HepG2 (cell line): ENCODE results near the gene PCSK2. TPM values are rescaled to one million over a fixed set of nuclear protein-coding genes. Genes with fewer than 3 reads are reported as not detected.
A peak's percentile ranks its signal among the peaks of the same experiment; 100 is the strongest.

Experiments
- ATAC-seq: fragments of 200-7000 bp; cut with Tn5 transposase; 3 replicates; pipeline ENCODE4 v1.9.1; 2020; ENCODE audit warnings: mild to moderate bottlenecking, moderate library complexity
- BruUV-seq: library from RNA; stranded (reverse); fragments of 400-500 nt; replicated peaks from 2 replicates; lab custom pipeline; 2021; lab: Mats Ljungman, UMichigan
- CTCF ChIA-PET: fragments of 300-600 bp; formaldehyde crosslinking; extraction: SDS; loops from one replicate; lab custom pipeline; 2021; ENCODE audit warnings: low total read pairs, inconsistent platforms, low intra/inter-chr PET ratio; lab: Yijun Ruan, JAX
- POLR2A ChIA-PET: fragments of 350-600 bp; sonication (Branson Sonifier 250); formaldehyde crosslinking; loops from one replicate; lab custom pipeline; 2020; ENCODE audit warnings: antibody characterized with exemption, inconsistent platforms; lab: Yijun Ruan, JAX
- DNase-seq: peaks from one replicate; pipeline ENCODE4 v3.0.0-alpha.2; 2015; ENCODE audit warnings: low spot score
- FAIRE-seq: peaks from 3 replicates; lab custom pipeline; 2011; peaks lifted over from hg19 to GRCh38; lab: Jason Lieb, UNC
- H2AFZ ChIP-seq: one replicate; pipeline ENCODE4 v1.6.1; 2011; ENCODE audit warnings: low read length, inconsistent platforms
- H3K27ac ChIP-seq: fragments of 300-600 bp; 3 replicates; pipeline ENCODE4 v1.8.0; 2011; ENCODE audit warnings: mixed run types, mild to moderate bottlenecking, mixed read lengths, low read length, inconsistent platforms; ENCODE audit not compliant: insufficient read depth; ENCODE audit errors: extremely low read length
- H3K27me3 ChIP-seq, 2 experiments: fragments of 200-600 bp in 1 of 2; 2 replicates in 1 of 2; 3 replicates in 1 of 2; pipeline versions ENCODE4 v1.6.0 to v1.8.0; 2011; ENCODE audit warnings: low read length in 2 of 2, mild to moderate bottlenecking in 2 of 2, moderate library complexity in 2 of 2, inconsistent platforms in 1 of 2; ENCODE audit not compliant: insufficient read depth in 2 of 2, control insufficient read depth in 1 of 2
- H3K36me3 ChIP-seq, 2 experiments: fragments of 200-600 bp in 1 of 2; replicated peaks in 1 of 2; 2 replicates in 1 of 2; 3 replicates in 1 of 2; pipeline versions ENCODE4 v1.5.1 to v1.8.0; 2011; ENCODE audit warnings: low read length in 2 of 2, inconsistent platforms in 1 of 2; ENCODE audit not compliant: insufficient read depth in 2 of 2, control insufficient read depth in 1 of 2
- H3K4me1 ChIP-seq: 2 replicates; pipeline ENCODE4 v1.5.1; 2012; ENCODE audit warnings: low read length, inconsistent platforms; ENCODE audit not compliant: insufficient read depth
- H3K4me2 ChIP-seq: 2 replicates; pipeline ENCODE4 v1.6.0; 2011; ENCODE audit warnings: low read depth, low read length, inconsistent platforms
- H3K4me3 ChIP-seq, 3 experiments: fragments of 200-600 bp in 1 of 3; sonication (generic), shearing (Covaris generic) in 1 of 3; replicated peaks in 1 of 3; 2 replicates each; pipeline ENCODE4 v1.5.1; 2011 to 2016; ENCODE audit warnings: low read length in 3 of 3, inconsistent platforms in 2 of 3, low read depth in 2 of 3, mild to moderate bottlenecking in 2 of 3, control low read depth in 1 of 3, mixed read lengths in 1 of 3; ENCODE audit not compliant: insufficient read depth in 1 of 3
- H3K79me2 ChIP-seq: one replicate; pipeline ENCODE4 v1.6.1; 2011; ENCODE audit warnings: low read length, inconsistent platforms; ENCODE audit not compliant: insufficient read depth
- H3K9ac ChIP-seq: 2 replicates; pipeline ENCODE4 v1.6.0; 2011; ENCODE audit warnings: mild to moderate bottlenecking, low read depth, low read length, inconsistent platforms; ENCODE audit not compliant: insufficient read depth
- H3K9me3 ChIP-seq: 2 replicates; pipeline ENCODE4 v1.5.1; 2012; ENCODE audit warnings: mild to moderate bottlenecking, low read length
- H4K20me1 ChIP-seq: 2 replicates; pipeline ENCODE4 v1.6.0; 2011; ENCODE audit warnings: inconsistent platforms, mild to moderate bottlenecking, low read length, moderate library complexity; ENCODE audit not compliant: insufficient read depth
- ATF7 ChIP-seq, 2 experiments: fragments of 450-650 bp in 1 of 2; sonication (generic) in 1 of 2; formaldehyde crosslinking in 1 of 2; IDR thresholded peaks; 2 replicates each; pipeline versions ENCODE4 v1.4.0 to v1.6.1; 2016 to 2020; ENCODE audit warnings: antibody characterized with exemption in 1 of 2, mild to moderate bottlenecking in 1 of 2, missing genetic modification reagents in 1 of 2
- CEBPB ChIP-seq: IDR thresholded peaks from 2 replicates; pipeline ENCODE4 v1.6.1; 2011; ENCODE audit warnings: low read depth, low read length, improper control_type of control experiment, borderline replicate concordance
- MEF2D ChIP-seq: sonication (generic); formaldehyde crosslinking; IDR thresholded peaks from 2 replicates; pipeline ENCODE4 v1.5.1; 2020; ENCODE audit warnings: mild to moderate bottlenecking, missing genetic modification reagents
- MYC ChIP-seq: sonication (generic); formaldehyde crosslinking; IDR thresholded peaks from 2 replicates; pipeline ENCODE4 v1.9.0; 2021; ENCODE audit warnings: missing genetic modification reagents, borderline replicate concordance
- NKX3-1 ChIP-seq: sonication (generic); formaldehyde crosslinking; IDR thresholded peaks from 2 replicates; pipeline ENCODE4 v1.5.0; 2020; ENCODE audit warnings: missing genetic modification reagents
- ZFP82 ChIP-seq: sonication (generic); formaldehyde crosslinking; IDR thresholded peaks from 2 replicates; pipeline ENCODE4 v1.5.1; 2020; ENCODE audit warnings: mild to moderate bottlenecking, missing genetic modification reagents, borderline replicate concordance
- ZNF354B ChIP-seq: sonication (generic); formaldehyde crosslinking; IDR thresholded peaks from 2 replicates; pipeline ENCODE4 v1.8.0; 2022; ENCODE audit warnings: mild to moderate bottlenecking, missing genetic modification reagents
- WGBS: methylation state at CpG from one replicate; pipeline ENCODE4 v1.1.6; 2017; ENCODE audit warnings: low lambda C conversion rate; 5-methylcytosine and 5-hydroxymethylcytosine counted together
- in situ Hi-C: cut with HindIII; loops from 2 replicates; pipeline ENCODE4 v1.10.0; 2017; ENCODE audit warnings: low pct_unique_long_range_greater_than_20kb; ENCODE audit not compliant: extremely low pct_ligation_motif_present
- intact Hi-C: fragments of 100-400 bp; cut with micrococcal nuclease; formaldehyde crosslinking; loops from one replicate; pipeline ENCODE4 v1.10.0; 2022; ENCODE audit not compliant: unreplicated experiment
- polyA plus RNA-seq, 8 experiments: library from polyadenylated mRNA; depleted of rRNA in 3 of 8; stranded (reverse) in 7 of 8; unstranded in 1 of 8; fragments of >200 nt; fragmentation: Illumina TruSeq in 4 of 8; extraction: Trizol in 4 of 8; gene quantifications; 2 replicates each; pipeline versions ENCODE4 v1.2.1 to v1.2.3, GENCODE V29; 2011 to 2016; ENCODE audit warnings: low read depth in 4 of 8, missing spikeins in 1 of 8, mixed read lengths in 1 of 8; ENCODE audit not compliant: insufficient read depth in 1 of 8
- total RNA-seq, 5 experiments: library from RNA; depleted of rRNA; stranded (reverse); fragments of >200 nt; fragmentation: Illumina TruSeq; extraction: Trizol; gene quantifications; 2 replicates each; pipeline ENCODE4 v1.2.3, GENCODE V29; 2016; ENCODE audit warnings: low read depth in 1 of 5
- TF ChIP-seq, protein P1 (sequence below): sonication (generic); formaldehyde crosslinking; IDR thresholded peaks from 2 replicates; pipeline ENCODE4 v1.5.1; 2020; ENCODE audit warnings: missing genetic modification reagents, mild to moderate bottlenecking, borderline replicate concordance
- TF ChIP-seq, protein P2 (sequence below): sonication (generic); formaldehyde crosslinking; IDR thresholded peaks from 2 replicates; pipeline ENCODE4 v1.4.0; 2020; ENCODE audit warnings: mild to moderate bottlenecking, missing genetic modification reagents

The PCSK2 gene
- total and polyA plus RNA-seq, 2 of the 13 experiments (the other 11 are each of a cell fraction or from before 2014, with no cell fraction given) = not detected

DNA sequence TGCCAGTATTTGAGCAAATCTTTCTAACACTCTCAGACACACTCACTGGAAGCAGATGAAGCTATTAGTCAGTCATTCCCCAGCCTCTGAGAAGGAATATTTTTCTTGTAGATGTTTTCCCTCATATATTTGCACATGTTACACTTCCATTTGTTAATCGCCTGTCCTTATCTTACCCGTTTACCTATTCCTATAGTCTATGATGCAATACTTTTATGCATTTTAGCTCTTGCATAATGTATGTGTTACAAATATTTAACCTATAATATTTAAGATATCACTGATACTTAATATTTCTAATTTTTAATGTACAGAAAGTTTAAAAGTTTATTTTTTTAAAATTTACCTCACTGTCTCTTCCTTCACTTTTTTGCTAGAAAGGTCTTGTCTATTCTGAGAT, 71.9 kb downstream of the PCSK2 start:
- no peak overlapping the region for H2AFZ ChIP-seq
- ATAC-seq (no peak), DNase-seq (no peak)
- in situ Hi-C loops = no loop called here
- H3K27me3 ChIP-seq = no peaks in the 10 kb centered on the region
- CTCF ChIA-PET = no interaction called here
- H3K4me1 ChIP-seq = no peaks in the 10 kb centered on the region
- TF ChIP-seq, protein P1, sequence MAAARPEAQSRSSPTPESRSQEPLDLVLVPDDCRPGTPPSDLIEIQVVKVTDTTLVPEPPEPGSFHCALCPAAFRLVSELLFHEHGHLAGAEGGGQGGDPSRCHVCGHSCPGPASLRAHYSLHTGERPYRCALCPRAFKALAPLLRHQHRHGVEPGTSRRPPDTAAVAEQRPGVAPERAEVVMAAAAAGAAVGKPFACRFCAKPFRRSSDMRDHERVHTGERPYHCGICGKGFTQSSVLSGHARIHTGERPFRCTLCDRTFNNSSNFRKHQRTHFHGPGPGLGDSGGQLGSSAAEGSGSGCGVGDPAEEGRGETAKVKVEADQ (CRISPR knock-in tag) = no peak
- TF ChIP-seq MEF2D = no peak
- TF ChIP-seq NKX3-1 (CRISPR knock-in tag) = no peak
- TF ChIP-seq MYC (CRISPR knock-in tag) = no peak
- TF ChIP-seq ATF7 (IDR thresholded peaks at IDR 0.05) = peak; percentile 81
- TF ChIP-seq ATF7 (CRISPR knock-in tag; IDR thresholded peaks at IDR 0.05) = no peak
- TF ChIP-seq ZFP82 (CRISPR knock-in tag) = no peak
- TF ChIP-seq, protein P2, sequence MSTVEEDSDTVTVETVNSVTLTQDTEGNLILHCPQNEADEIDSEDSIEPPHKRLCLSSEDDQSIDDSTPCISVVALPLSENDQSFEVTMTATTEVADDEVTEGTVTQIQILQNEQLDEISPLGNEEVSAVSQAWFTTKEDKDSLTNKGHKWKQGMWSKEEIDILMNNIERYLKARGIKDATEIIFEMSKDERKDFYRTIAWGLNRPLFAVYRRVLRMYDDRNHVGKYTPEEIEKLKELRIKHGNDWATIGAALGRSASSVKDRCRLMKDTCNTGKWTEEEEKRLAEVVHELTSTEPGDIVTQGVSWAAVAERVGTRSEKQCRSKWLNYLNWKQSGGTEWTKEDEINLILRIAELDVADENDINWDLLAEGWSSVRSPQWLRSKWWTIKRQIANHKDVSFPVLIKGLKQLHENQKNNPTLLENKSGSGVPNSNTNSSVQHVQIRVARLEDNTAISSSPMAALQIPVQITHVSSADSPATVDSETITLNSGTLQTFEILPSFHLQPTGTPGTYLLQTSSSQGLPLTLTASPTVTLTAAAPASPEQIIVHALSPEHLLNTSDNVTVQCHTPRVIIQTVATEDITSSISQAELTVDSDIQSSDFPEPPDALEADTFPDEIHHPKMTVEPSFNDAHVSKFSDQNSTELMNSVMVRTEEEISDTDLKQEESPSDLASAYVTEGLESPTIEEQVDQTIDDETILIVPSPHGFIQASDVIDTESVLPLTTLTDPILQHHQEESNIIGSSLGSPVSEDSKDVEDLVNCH = no peak
- TF ChIP-seq CEBPB = peak; percentile 90
- no peak for TF ChIP-seq ZNF354B
- TF ChIP-seq, all 625 proteins: peak for 2
- no peak overlapping the region for H3K27ac ChIP-seq
- POLR2A ChIA-PET = no interaction called here
- H3K4me2 ChIP-seq = no peak overlapping the region
- intact Hi-C loops = no loop called here
- no peak overlapping the region for H3K9ac ChIP-seq
- FAIRE-seq = no peak
- no peak overlapping the region for H3K4me3 ChIP-seq
- H4K20me1 ChIP-seq = no peaks in the 10 kb centered on the region
- H3K9me3 ChIP-seq = no peaks in the 10 kb centered on the region
- no TSS peak for BruUV-seq
- WGBS = under 1% methylated on average over 2 of the region's 2 CpGs
- H3K79me2 ChIP-seq = no peaks in the 10 kb centered on the region
- H3K36me3 ChIP-seq = no peaks in the 10 kb centered on the region
